GM12878 (cell line): ENCODE data around the gene ARHGAP6. TPM values are rescaled to one million over a fixed set of nuclear protein-coding genes. Genes with fewer than 3 reads are reported as not detected.

ENCODE experiments used
- ATAC-seq: fragments of 200-7000 bp; cut with Tn5 transposase; 3 replicates; pipeline ENCODE4 v1.9.1; 2020; ENCODE audit warnings: mild to moderate bottlenecking, moderate library complexity
- BruUV-seq: library from RNA; stranded (reverse); fragments of 400-500 nt; replicated peaks from 2 replicates; lab custom pipeline; 2021; lab: Mats Ljungman, UMichigan
- CTCF ChIA-PET: fragments of 300-600 bp; sonication (Branson Sonifier 250); formaldehyde crosslinking; extraction: SDS; loops from one replicate; lab custom pipeline; 2021; ENCODE audit warnings: inconsistent platforms; lab: Yijun Ruan, JAX
- POLR2A ChIA-PET: fragments of 350-600 bp; formaldehyde crosslinking; extraction: SDS; loops from one replicate; lab custom pipeline; 2021; ENCODE audit warnings: inconsistent platforms; lab: Charles Lee
- RAD21 ChIA-PET: fragments of 300-600 bp; sonication (Branson Sonifier 250); formaldehyde crosslinking; loops from one replicate; lab custom pipeline; 2023; ENCODE audit warnings: antibody characterized with exemption; ENCODE audit not compliant: unreplicated experiment; lab: Charles Lee
- SMC1A ChIA-PET: fragments of 300-600 bp; sonication (Branson Sonifier 250); formaldehyde crosslinking; loops from one replicate; lab custom pipeline; 2023; ENCODE audit not compliant: unreplicated experiment, uncharacterized antibody; lab: Charles Lee
- DNase-seq: peaks from one replicate; pipeline ENCODE4 v3.0.0-alpha.2; 2011; ENCODE audit warnings: low read depth, low spot score
- FAIRE-seq: peaks from 3 replicates; lab custom pipeline; 2011; peaks lifted over from hg19 to GRCh38; lab: Jason Lieb, UNC
- H2AFZ ChIP-seq: 2 replicates; pipeline ENCODE4 v1.6.0; 2011; ENCODE audit warnings: low read depth, low read length, control low read depth; ENCODE audit not compliant: control insufficient read depth
- H3K27ac ChIP-seq: 2 replicates; pipeline ENCODE4 v1.5.1; 2011; ENCODE audit warnings: control low read depth; ENCODE audit not compliant: control insufficient read depth, insufficient read depth
- H3K27me3 ChIP-seq, 2 experiments: replicated peaks in 1 of 2; 2 replicates each; pipeline versions ENCODE4 v1.6.0 to v1.6.1; 2011; ENCODE audit warnings: low read length in 1 of 2; ENCODE audit not compliant: control insufficient read depth in 2 of 2, insufficient read depth in 2 of 2
- H3K36me3 ChIP-seq, 2 experiments: 2 replicates each; pipeline ENCODE4 v1.5.1; 2011; ENCODE audit warnings: low read length in 1 of 2; ENCODE audit not compliant: control insufficient read depth in 2 of 2, insufficient read depth in 2 of 2
- H3K4me1 ChIP-seq: 2 replicates; pipeline ENCODE4 v1.6.1; 2011; ENCODE audit warnings: mild to moderate bottlenecking, low read length, moderate library complexity, mixed read lengths; ENCODE audit not compliant: control insufficient read depth, insufficient read depth
- H3K4me2 ChIP-seq: 2 replicates; pipeline ENCODE4 v1.6.0; 2011; ENCODE audit warnings: control low read depth; ENCODE audit not compliant: control insufficient read depth, insufficient read depth
- H3K4me3 ChIP-seq: fragments of 200-600 bp; sonication (generic); 2 replicates; pipeline ENCODE4 v1.5.1; 2016
- H3K79me2 ChIP-seq: 2 replicates; pipeline ENCODE4 v1.6.0; 2011; ENCODE audit warnings: low read length; ENCODE audit not compliant: control insufficient read depth, insufficient read depth
- H3K9ac ChIP-seq: 2 replicates; pipeline ENCODE4 v1.8.0; 2011; ENCODE audit warnings: low read length, control low read depth, mixed read lengths; ENCODE audit not compliant: control insufficient read depth, insufficient read depth
- H3K9me3 ChIP-seq: replicated peaks from 3 replicates; pipeline ENCODE4 v1.5.1; 2011; ENCODE audit warnings: mild to moderate bottlenecking, low read length; ENCODE audit not compliant: control insufficient read depth, insufficient read depth
- H4K20me1 ChIP-seq: 2 replicates; pipeline ENCODE4 v1.6.0; 2011; ENCODE audit not compliant: control insufficient read depth, insufficient read depth
- ASH2L ChIP-seq: fragments of 300-600, 200-600 bp; sonication (generic); IDR thresholded peaks from 2 replicates; pipeline ENCODE4 v1.6.1; 2017; ENCODE audit warnings: low read depth, mild to moderate bottlenecking, borderline replicate concordance
- CEBPB ChIP-seq, 2 experiments: fragments of 150-350 bp in 1 of 2; IDR thresholded peaks; 2 replicates each; pipeline ENCODE4 v1.6.1; 2012 to 2014; ENCODE audit warnings: low read depth in 2 of 2, low read length in 2 of 2, borderline replicate concordance in 1 of 2, inconsistent platforms in 1 of 2
- CREB1 ChIP-seq: IDR thresholded peaks from 2 replicates; pipeline ENCODE4 v1.6.1; 2012; ENCODE audit warnings: low read depth, mild to moderate bottlenecking, inconsistent platforms
- DPF2 ChIP-seq: fragments of 450-650 bp; IDR thresholded peaks from 2 replicates; pipeline ENCODE4 v1.6.1; 2017; ENCODE audit warnings: mild to moderate bottlenecking
- ESRRA ChIP-seq: IDR thresholded peaks from 2 replicates; pipeline ENCODE4 v1.6.1; 2012; ENCODE audit warnings: mild to moderate bottlenecking, low read length, improper control_type of control experiment
- FOXM1 ChIP-seq: IDR thresholded peaks from 2 replicates; pipeline ENCODE4 v1.6.1; 2012; ENCODE audit warnings: low read depth, mild to moderate bottlenecking, inconsistent platforms, low read length, moderate library complexity
- HDAC6 ChIP-seq: fragments of 200-600 bp; sonication (generic); IDR thresholded peaks from one replicate; pipeline ENCODE4 v1.8.0; 2017; ENCODE audit warnings: antibody characterized with exemption; ENCODE audit not compliant: unreplicated experiment
- HSF1 ChIP-seq: fragments of 150-350 bp; IDR thresholded peaks from 2 replicates; pipeline ENCODE4 v1.6.1; 2014; ENCODE audit warnings: mild to moderate bottlenecking, low read depth, low read length
- IKZF1 ChIP-seq: fragments of 450-650 bp; conservative IDR thresholded peaks from 2 replicates; pipeline ENCODE4 v1.6.1; 2017; ENCODE audit warnings: antibody characterized with exemption, mild to moderate bottlenecking
- IKZF2 ChIP-seq, 2 experiments: fragments of 450-650 bp; IDR thresholded peaks; 2 replicates each; pipeline ENCODE4 v1.6.1; 2017; ENCODE audit warnings: mild to moderate bottlenecking in 2 of 2, moderate library complexity in 2 of 2
- PAX5 ChIP-seq: IDR thresholded peaks from 2 replicates; pipeline ENCODE4 v1.6.1; 2011; ENCODE audit warnings: low read depth, low read length, borderline replicate concordance
- POLR2A ChIP-seq: IDR thresholded peaks from 2 replicates; pipeline ENCODE4 v1.6.1; 2011; ENCODE audit warnings: low read depth, mild to moderate bottlenecking, low read length
- RAD51 ChIP-seq: fragments of 450-650 bp; IDR thresholded peaks from 2 replicates; pipeline ENCODE4 v1.6.1; 2016; ENCODE audit warnings: moderate library complexity, mild to moderate bottlenecking, inconsistent platforms
- TCF7 ChIP-seq: IDR thresholded peaks from 2 replicates; pipeline ENCODE4 v1.6.1; 2014; ENCODE audit warnings: antibody characterized with exemption, borderline replicate concordance
- ZNF274 ChIP-seq: IDR thresholded peaks from one replicate; pipeline ENCODE4 v1.8.0; 2011; ENCODE audit not compliant: insufficient read length, insufficient read depth
- ZNF384 ChIP-seq: IDR thresholded peaks from 2 replicates; pipeline ENCODE4 v1.6.1; 2012; ENCODE audit warnings: low read depth, mild to moderate bottlenecking, low read length, improper control_type of control experiment, borderline replicate concordance
- ZNF622 ChIP-seq: fragments of 450-650 bp; IDR thresholded peaks from 2 replicates; pipeline ENCODE4 v1.6.1; 2017; ENCODE audit warnings: mild to moderate bottlenecking, inconsistent platforms
- WGBS: methylation state at CpG from one replicate; pipeline ENCODE4 v1.1.6; 2016; ENCODE audit warnings: low lambda C conversion rate; ENCODE audit not compliant: insufficient replicate concordance, insufficient coverage; ENCODE audit errors: missing lambda C conversion rate; 5-methylcytosine and 5-hydroxymethylcytosine counted together
- in situ Hi-C: fragments of 300-500 bp; cut with MboI; formaldehyde crosslinking; loops from 9 replicates; pipeline ENCODE4 v1.14.3; 2018; ENCODE audit warnings: mixed read lengths
- intact Hi-C: fragments of 100-400 bp; cut with micrococcal nuclease; formaldehyde crosslinking; loops from one replicate; pipeline ENCODE4 v1.14.2; 2022; ENCODE audit not compliant: unreplicated experiment
- polyA plus RNA-seq, 11 experiments: library from polyadenylated mRNA; depleted of rRNA in 4 of 11; unstranded in 6 of 11; stranded (reverse) in 5 of 11; fragments of >200 nt; fragmentation: Nextera tagmentation in 4 of 11; fragmentation: Illumina TruSeq in 1 of 11; extraction: Ambion mirVana in 4 of 11; extraction: Trizol in 1 of 11; gene quantifications; 1 replicate in 1 of 11; 2 replicates in 10 of 11; pipeline versions ENCODE4 v1.2.1 to v1.2.3, GENCODE V29; 2011 to 2016; ENCODE audit warnings: inconsistent platforms in 2 of 11, missing spikeins in 2 of 11, low read depth in 1 of 11
- total RNA-seq, 4 experiments: library from RNA; depleted of rRNA in 3 of 4; stranded (reverse); fragments of >200 nt in 3 of 4; fragmentation: Illumina TruSeq in 1 of 4; extraction: Trizol in 1 of 4; gene quantifications; 2 replicates each; pipeline versions ENCODE4 v1.2.1 to v1.2.3, GENCODE V29; 2013 to 2021
- TF ChIP-seq, protein P1 (sequence below): IDR thresholded peaks from 2 replicates; pipeline ENCODE4 v1.6.1; 2011; ENCODE audit warnings: borderline replicate concordance, low read depth, mild to moderate bottlenecking, moderate library complexity, mixed read lengths, low read length; ENCODE audit not compliant: insufficient read depth; ENCODE audit errors: extremely low read length
- TF ChIP-seq, protein P2 (sequence below): fragments of 450-650 bp; IDR thresholded peaks from 2 replicates; pipeline ENCODE4 v1.6.1; 2017; ENCODE audit warnings: borderline replicate concordance
- TF ChIP-seq, protein P3 (sequence below): IDR thresholded peaks from 2 replicates; pipeline ENCODE4 v1.6.1; 2012; ENCODE audit warnings: low read depth, low read length, improper control_type of control experiment

ARHGAP6 gene
- total and polyA plus RNA-seq, 10 of the 15 experiments (the other 5 are each of a cell fraction or from before 2014, with no cell fraction given), result 0.20 to 1.8 (median 0.76) TPM

- TF ChIP-seq ZNF274 (no peak), POLR2A (no peak), HDAC6 (no peak), ZNF622 (no peak), IKZF2 (IDR thresholded peaks at IDR 0.05) (no peak), ESRRA (no peak), PAX5 (no peak), ASH2L (no peak)
Observed at GRCh38 chrX:11647138-11647537, 18.6 kb downstream of the ARHGAP6 start (continued).

DNA sequence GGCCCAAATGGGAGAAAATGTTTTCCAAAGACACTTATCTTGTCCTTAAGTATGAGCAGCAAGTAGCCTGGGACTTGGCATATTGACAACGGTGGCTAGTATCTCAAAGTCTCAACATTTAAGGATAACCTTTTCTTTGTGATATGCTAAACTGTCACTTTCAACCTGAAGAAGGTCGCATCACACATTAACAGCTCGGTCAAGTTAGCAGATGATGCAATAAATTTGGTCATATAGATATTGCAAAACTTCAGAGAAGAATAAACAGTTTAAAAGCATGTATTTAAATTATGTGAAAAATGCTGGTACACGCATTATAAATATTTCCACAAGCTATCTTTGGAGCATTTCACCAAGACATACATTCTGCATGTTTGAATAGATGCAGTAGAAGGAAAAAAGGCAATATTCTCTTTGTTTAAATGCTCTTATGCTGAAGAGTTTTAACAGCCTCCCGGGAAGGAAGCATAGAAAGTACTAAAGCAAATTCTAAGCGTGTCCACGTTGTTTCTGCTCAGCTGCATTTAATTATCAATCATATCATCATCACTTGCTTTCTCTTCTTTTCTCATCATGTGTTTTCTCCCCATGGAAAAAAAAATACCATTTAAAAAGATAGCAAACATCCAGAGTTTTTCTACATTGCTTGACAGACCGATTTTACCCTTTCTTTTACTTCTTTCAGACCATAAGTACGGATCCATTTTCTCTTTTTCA is 24.2 kb downstream of the ARHGAP6 start:
- Histone ChIP-seq H3K27me3 (no peaks in the 10 kb centered on the region), H4K20me1 (no peaks in the 10 kb centered on the region), H3K4me3 (no peak overlapping the region), H2AFZ (no peak overlapping the region), H3K9ac (no peak overlapping the region), H3K79me2 (no peaks in the 10 kb centered on the region), H3K4me2 (no peak overlapping the region), H3K9me3 (no peaks in the 10 kb centered on the region), H3K27ac (no peak overlapping the region), H3K4me1 (no peaks in the 10 kb centered on the region), H3K36me3 (no peaks in the 10 kb centered on the region)
- BruUV-seq, result no TSS peak
- intact Hi-C loops (no loop called here), in situ Hi-C loops (no loop called here)
- WGBS, result 28% methylated on average over 9 of the region's 9 CpGs
- ChIA-PET POLR2A (no interaction called here), SMC1A (no interaction called here), RAD21 (no interaction called here), CTCF (no interaction called here)
- DNase-seq (no peak), FAIRE-seq (no peak), ATAC-seq (no peak)
- TF ChIP-seq CEBPB (IDR thresholded peaks at IDR 0.05; ENCODE audit: borderline replicate concordance in 1 of 2, low read depth in 2 of 2, low read length in 2 of 2) (no peak), ZNF384 (no peak), HSF1 (no peak), IKZF2 (IDR thresholded peaks at IDR 0.05) (no peak), CREB1 (no peak), RAD51 (no peak), FOXM1 (no peak), IKZF1 (no peak), ZNF274 (no peak), DPF2 (no peak), TCF7 (no peak)
- TF ChIP-seq, protein P1, sequence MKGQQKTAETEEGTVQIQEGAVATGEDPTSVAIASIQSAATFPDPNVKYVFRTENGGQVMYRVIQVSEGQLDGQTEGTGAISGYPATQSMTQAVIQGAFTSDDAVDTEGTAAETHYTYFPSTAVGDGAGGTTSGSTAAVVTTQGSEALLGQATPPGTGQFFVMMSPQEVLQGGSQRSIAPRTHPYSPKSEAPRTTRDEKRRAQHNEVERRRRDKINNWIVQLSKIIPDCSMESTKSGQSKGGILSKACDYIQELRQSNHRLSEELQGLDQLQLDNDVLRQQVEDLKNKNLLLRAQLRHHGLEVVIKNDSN, result no peak
- TF ChIP-seq, protein P2, sequence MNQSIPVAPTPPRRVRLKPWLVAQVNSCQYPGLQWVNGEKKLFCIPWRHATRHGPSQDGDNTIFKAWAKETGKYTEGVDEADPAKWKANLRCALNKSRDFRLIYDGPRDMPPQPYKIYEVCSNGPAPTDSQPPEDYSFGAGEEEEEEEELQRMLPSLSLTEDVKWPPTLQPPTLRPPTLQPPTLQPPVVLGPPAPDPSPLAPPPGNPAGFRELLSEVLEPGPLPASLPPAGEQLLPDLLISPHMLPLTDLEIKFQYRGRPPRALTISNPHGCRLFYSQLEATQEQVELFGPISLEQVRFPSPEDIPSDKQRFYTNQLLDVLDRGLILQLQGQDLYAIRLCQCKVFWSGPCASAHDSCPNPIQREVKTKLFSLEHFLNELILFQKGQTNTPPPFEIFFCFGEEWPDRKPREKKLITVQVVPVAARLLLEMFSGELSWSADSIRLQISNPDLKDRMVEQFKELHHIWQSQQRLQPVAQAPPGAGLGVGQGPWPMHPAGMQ, result no peak
- TF ChIP-seq, protein P3, sequence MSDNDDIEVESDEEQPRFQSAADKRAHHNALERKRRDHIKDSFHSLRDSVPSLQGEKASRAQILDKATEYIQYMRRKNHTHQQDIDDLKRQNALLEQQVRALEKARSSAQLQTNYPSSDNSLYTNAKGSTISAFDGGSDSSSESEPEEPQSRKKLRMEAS, result no peak
